Kidney (tissue), 14 donors: ENCODE data around the gene TFB2M. TPM values are rescaled to one million over a fixed set of nuclear protein-coding genes. Genes with fewer than 3 reads are reported as not detected.

Experiments used
- DNase-seq, 5 donors: peaks; one replicate each; pipeline ENCODE4 v3.0.0-alpha.2; 2013 to 2020
- FAIRE-seq: peaks from 2 replicates; lab custom pipeline; 2012; peaks lifted over from hg19 to GRCh38; lab: Jason Lieb, UNC
- H3K27ac ChIP-seq, 2 donors: one replicate each; pipeline ENCODE4 v1.7.0; 2013; ENCODE audit warnings: low read depth in 2 of 2, low read length in 2 of 2, inconsistent platforms in 1 of 2
- H3K27me3 ChIP-seq: one replicate; pipeline ENCODE4 v1.7.1; 2013; ENCODE audit warnings: low read length, inconsistent platforms; ENCODE audit not compliant: control insufficient read depth, insufficient read depth
- H3K36me3 ChIP-seq, 3 donors: one replicate each; pipeline versions ENCODE4 v1.7.0 to v1.7.1; 2013; ENCODE audit warnings: low read length in 3 of 3, control low read depth in 1 of 3, inconsistent platforms in 1 of 3; ENCODE audit not compliant: insufficient read depth in 3 of 3, control insufficient read depth in 2 of 3
- H3K4me1 ChIP-seq, 3 donors: one replicate each; pipeline versions ENCODE4 v1.7.0 to v1.7.1; 2013; ENCODE audit warnings: low read length in 3 of 3, inconsistent platforms in 1 of 3, low read depth in 1 of 3; ENCODE audit not compliant: control insufficient read depth in 2 of 3, insufficient read depth in 2 of 3
- H3K4me3 ChIP-seq, 3 donors: one replicate each; pipeline versions ENCODE4 v1.7.0 to v1.8.1; 2013; ENCODE audit warnings: low read length in 3 of 3, control low read depth in 1 of 3, inconsistent platforms in 1 of 3
- H3K9ac ChIP-seq, 3 donors: one replicate each; pipeline versions ENCODE4 v1.7.0 to v1.7.1; 2013; ENCODE audit warnings: low read length in 3 of 3, control low read depth in 1 of 3, inconsistent platforms in 1 of 3
- H3K9me3 ChIP-seq, 3 donors: one replicate each; pipeline versions ENCODE4 v1.7.0 to v1.7.1; 2013; ENCODE audit warnings: low read length in 3 of 3, control low read depth in 1 of 3, inconsistent platforms in 1 of 3; ENCODE audit not compliant: control insufficient read depth in 2 of 3, insufficient read depth in 1 of 3
- intact Hi-C: fragments of 100-400 bp; cut with DNase I; formaldehyde crosslinking; loops from one replicate; pipeline ENCODE4 v1.11.1; 2022
- polyA plus RNA-seq: library from polyadenylated mRNA; stranded (reverse); fragments of 350-450 nt; fragmentation: Illumina TruSeq; extraction: RNeasy Lipid Tissue Mini Kit (QIAGEN cat#74804); gene quantifications from one replicate; pipeline ENCODE4 v1.2.3, GENCODE V29; 2014; ENCODE audit warnings: low read depth, low replicate concordance; ENCODE audit not compliant: insufficient read depth
- total RNA-seq: library from RNA; stranded (reverse); fragmentation: NEBNext Ultra II Directional; extraction: Animal tissue kit (Norgen Biotek cat#: 25700); gene quantifications from one replicate; pipeline ENCODE4 v1.2.1, GENCODE V29; 2021
- TF ChIP-seq, protein P1 (sequence below): IDR thresholded peaks from 3 replicates; pipeline ENCODE4 v1.5.1; 2012; ENCODE audit warnings: mild to moderate bottlenecking, moderate library complexity, borderline replicate concordance; ENCODE audit not compliant: insufficient read depth; ENCODE audit errors: extremely low read depth
- donor health status: control.
- donor health status: control.
- donor health status: control.
- donor health status: control.
- donor health status: control.
- donor health status: DM: yes; HTN: yes; CAD: no.
- donor health status: Normal renal cell carcinoma (clear cell type).

The TFB2M gene
- total and polyA plus RNA-seq, 2 donors from 2014 or later = 10.8 to 14.7 TPM

DNA sequence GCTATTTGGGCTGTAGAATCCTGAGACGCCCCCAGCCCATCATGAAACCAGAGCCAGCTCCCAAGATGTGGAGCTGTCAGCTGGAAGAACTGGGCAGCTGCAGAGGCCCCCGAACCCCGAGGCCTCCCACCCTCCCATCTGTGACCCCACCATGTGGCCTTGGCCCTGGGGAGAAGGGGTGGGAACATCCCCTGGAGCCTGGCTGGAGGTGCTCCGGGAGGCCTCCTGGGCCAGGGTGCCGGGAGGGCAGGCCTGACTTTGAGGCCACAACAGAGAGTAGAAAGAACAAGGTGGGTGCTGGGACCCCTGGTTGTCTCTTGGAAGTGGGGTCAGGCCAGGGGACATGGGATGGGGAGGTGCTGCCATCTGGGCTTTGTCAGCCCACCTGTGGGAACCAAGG is 53.0 kb downstream of the TFB2M start:
- FAIRE-seq (no peak), DNase-seq (no peak)
- H3K27me3 ChIP-seq = no peaks in the 10 kb centered on the region
- H3K9ac ChIP-seq = no peak overlapping the region
- peaks cover 0 to 19% (median 5%) of the 10 kb centered on the region in 3 donors for H3K9me3 ChIP-seq
- no peaks in the 10 kb centered on the region for H3K36me3 ChIP-seq
- H3K27ac ChIP-seq = no peak overlapping the region
- TF ChIP-seq, protein P1, sequence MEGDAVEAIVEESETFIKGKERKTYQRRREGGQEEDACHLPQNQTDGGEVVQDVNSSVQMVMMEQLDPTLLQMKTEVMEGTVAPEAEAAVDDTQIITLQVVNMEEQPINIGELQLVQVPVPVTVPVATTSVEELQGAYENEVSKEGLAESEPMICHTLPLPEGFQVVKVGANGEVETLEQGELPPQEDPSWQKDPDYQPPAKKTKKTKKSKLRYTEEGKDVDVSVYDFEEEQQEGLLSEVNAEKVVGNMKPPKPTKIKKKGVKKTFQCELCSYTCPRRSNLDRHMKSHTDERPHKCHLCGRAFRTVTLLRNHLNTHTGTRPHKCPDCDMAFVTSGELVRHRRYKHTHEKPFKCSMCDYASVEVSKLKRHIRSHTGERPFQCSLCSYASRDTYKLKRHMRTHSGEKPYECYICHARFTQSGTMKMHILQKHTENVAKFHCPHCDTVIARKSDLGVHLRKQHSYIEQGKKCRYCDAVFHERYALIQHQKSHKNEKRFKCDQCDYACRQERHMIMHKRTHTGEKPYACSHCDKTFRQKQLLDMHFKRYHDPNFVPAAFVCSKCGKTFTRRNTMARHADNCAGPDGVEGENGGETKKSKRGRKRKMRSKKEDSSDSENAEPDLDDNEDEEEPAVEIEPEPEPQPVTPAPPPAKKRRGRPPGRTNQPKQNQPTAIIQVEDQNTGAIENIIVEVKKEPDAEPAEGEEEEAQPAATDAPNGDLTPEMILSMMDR = no peak
- no peak overlapping the region for H3K4me3 ChIP-seq
- no peaks in the 10 kb centered on the region for H3K4me1 ChIP-seq
- intact Hi-C loops = no loop called here

DNA sequence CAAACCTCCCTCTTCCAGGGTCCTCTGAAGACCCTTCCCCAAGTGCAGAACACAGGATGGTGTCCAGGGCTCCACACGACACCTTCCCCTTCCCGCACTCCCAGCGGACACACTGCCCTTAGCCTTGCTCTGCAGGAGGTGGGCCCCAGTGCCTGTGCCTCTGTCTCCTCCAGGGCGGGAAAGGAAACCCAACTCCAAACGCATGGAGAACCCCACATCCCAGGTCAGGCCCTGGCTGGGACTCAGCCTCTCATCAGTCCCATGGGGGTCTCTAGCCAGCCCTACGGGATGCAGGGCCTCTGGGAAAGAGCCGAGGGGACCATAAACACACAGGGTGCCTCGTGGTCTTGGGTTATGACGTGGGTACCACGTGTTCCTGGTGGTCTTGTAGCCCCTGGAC is 53.4 kb downstream of the TFB2M start:
- no peak overlapping the region for H3K27ac ChIP-seq
- no peak overlapping the region for H3K9ac ChIP-seq
- H3K9me3 ChIP-seq = peaks cover 0 to 19% (median 5%) of the 10 kb centered on the region in 3 donors
- TF ChIP-seq, protein P1 = no peak
- intact Hi-C loops = no loop called here
- H3K36me3 ChIP-seq = no peaks in the 10 kb centered on the region
- DNase-seq = no peak
- no peaks in the 10 kb centered on the region for H3K4me1 ChIP-seq
- no peak for FAIRE-seq
- H3K4me3 ChIP-seq = no peak overlapping the region
- no peaks in the 10 kb centered on the region for H3K27me3 ChIP-seq

DNA sequence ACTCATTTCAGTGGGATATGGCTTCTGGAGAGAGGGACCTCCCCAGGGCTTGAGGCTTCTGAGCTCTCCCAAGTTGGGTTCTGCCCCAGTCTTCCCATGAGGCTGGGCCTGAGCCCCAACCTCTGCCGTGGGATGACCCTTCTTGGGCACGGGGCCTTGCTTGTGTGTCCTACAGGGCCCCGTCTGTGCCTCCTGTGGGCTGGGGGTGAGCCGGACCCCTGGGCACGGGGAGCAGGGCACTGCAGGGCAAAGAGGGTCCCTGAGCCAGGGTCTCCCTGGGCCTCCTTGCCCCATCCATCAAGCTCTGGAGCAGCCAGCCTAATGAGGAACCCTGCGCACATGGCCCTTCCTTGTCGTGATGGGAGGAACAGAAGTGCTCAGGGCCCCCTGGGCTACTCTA is 53.8 kb downstream of the TFB2M start:
- FAIRE-seq (no peak), DNase-seq (no peak)
- TF ChIP-seq, protein P1 = no peak
- H3K27ac ChIP-seq = no peak overlapping the region
- H3K9me3 ChIP-seq = peaks cover 0 to 19% (median 5%) of the 10 kb centered on the region in 3 donors
- H3K4me3 ChIP-seq = no peak overlapping the region
- no peaks in the 10 kb centered on the region for H3K4me1 ChIP-seq
- intact Hi-C loops = no loop called here
- no peaks in the 10 kb centered on the region for H3K27me3 ChIP-seq
- no peak overlapping the region for H3K9ac ChIP-seq
- no peaks in the 10 kb centered on the region for H3K36me3 ChIP-seq

DNA sequence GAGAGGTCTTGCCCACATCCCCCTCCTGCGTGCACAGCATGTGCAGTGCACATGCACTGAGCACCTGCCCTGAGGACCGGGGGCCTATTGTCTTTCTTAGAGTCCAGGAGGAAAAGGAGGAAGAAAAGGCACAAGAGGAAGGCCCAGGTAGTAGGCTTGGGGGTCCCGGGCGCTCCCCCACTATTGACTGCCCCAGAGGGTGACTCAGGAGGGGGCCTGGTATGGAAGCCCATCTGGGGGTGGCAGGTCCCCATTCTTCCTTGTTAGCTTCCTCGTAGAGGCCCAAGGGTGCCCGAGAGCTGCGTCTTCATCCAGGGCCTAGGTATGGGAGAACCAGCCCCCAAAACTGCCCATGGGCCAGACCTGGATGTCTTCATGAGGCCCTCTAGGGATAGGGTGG is 54.9 kb downstream of the TFB2M start:
- Histone ChIP-seq H3K27ac (no peak overlapping the region), H3K9ac (no peak overlapping the region), H3K4me1 (peaks cover 0 to 3% (median 0%) of the 10 kb centered on the region in 3 donors), H3K27me3 (no peaks in the 10 kb centered on the region), H3K4me3 (no peak overlapping the region), H3K36me3 (no peaks in the 10 kb centered on the region), H3K9me3 (peaks cover 0 to 14% (median 5%) of the 10 kb centered on the region in 3 donors)
- DNase-seq (peak in 1 of 5 donors; percentile 66), FAIRE-seq (no peak)
- intact Hi-C loops = no loop called here
- TF ChIP-seq, protein P1 = no peak
